Measurements from ENCODE around the gene ACVR2B. TPM values are rescaled to one million over a fixed set of nuclear protein-coding genes. Genes with fewer than 3 reads are reported as not detected.

Gene ACVR2B
- total and polyA plus RNA-seq, 2 of the 13 experiments (the other 11 are each of a cell fraction or from before 2014, with no cell fraction given) = 10.0 to 12.7 TPM

- TF ChIP-seq HIC2 (CRISPR knock-in tag; IDR thresholded peaks at IDR 0.05; ENCODE audit: low read depth) = no peak
- TF ChIP-seq, protein P1, sequence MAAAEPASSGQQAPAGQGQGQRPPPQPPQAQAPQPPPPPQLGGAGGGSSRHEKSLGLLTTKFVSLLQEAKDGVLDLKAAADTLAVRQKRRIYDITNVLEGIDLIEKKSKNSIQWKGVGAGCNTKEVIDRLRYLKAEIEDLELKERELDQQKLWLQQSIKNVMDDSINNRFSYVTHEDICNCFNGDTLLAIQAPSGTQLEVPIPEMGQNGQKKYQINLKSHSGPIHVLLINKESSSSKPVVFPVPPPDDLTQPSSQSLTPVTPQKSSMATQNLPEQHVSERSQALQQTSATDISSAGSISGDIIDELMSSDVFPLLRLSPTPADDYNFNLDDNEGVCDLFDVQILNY (CRISPR knock-in tag; conservative IDR thresholded peaks at IDR 0.05) = no peak
These were observed 85.2 kb downstream of the ACVR2B start (continued) for GRCh38 chr3:38538773-38539353.

DNA sequence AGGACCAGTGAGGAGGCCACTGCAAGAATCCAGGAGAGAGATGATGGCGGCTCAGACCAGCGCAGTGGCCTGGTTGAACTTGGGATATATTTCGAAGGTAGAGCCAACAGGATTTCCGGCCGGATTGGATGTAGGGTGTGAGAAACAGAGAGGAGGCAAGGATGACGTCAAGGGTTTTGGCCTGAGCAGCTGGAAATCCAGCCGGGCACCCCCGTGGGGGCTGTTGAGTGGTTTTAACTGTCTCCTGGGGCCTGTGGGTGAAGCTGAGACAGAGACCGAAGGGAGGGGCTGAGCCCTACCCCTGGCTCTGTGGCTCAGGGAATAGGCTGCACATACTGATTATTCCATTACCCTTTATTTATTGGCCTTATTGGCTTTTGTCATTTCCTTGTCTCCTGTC is 88.1 kb downstream of the ACVR2B start:
- TF ChIP-seq ZNF12 (CRISPR knock-in tag; IDR thresholded peaks at IDR 0.05) = no peak
- 0 out of 2 replicates have a peak, but pooled peaks have one; percentile 36 for TF ChIP-seq CREB1 (IDR thresholded peaks at IDR 0.05)
- no peak for TF ChIP-seq CREB1 (CRISPR knock-in tag; IDR thresholded peaks at IDR 0.05)
- TF ChIP-seq ATF7 (IDR thresholded peaks at IDR 0.05) = 0 out of 2 replicates have a peak, but pooled peaks have one; percentile 11
- no peak for TF ChIP-seq ATF7 (CRISPR knock-in tag; IDR thresholded peaks at IDR 0.05)
- BruUV-seq (replicated peaks) = no TSS peak
- H3K4me1 ChIP-seq (ENCODE audit: insufficient read depth, low read length) = no peaks in the 10 kb centered on the region
- FAIRE-seq = no peak
- peaks cover 0 to 19% of the 10 kb centered on the region in 2 experiments; a peak in 2 of 5 replicates for H3K27me3 ChIP-seq (ENCODE audit: control insufficient read depth in 1 of 2, insufficient read depth in 2 of 2, low read length in 2 of 2)
- no peaks in the 10 kb centered on the region for H4K20me1 ChIP-seq (ENCODE audit: insufficient read depth, low read length)
- H3K79me2 ChIP-seq (ENCODE audit: insufficient read depth, low read length) = no peaks in the 10 kb centered on the region
- WGBS (ENCODE audit: low lambda C conversion rate) = 59% methylated on average over 9 of the region's 9 CpGs
- no peak overlapping the region for H3K9ac ChIP-seq (ENCODE audit: insufficient read depth, low read depth, low read length)
- no peak overlapping the region for H2AFZ ChIP-seq (ENCODE audit: low read length)
- in situ Hi-C loops (cut with HindIII; ENCODE audit: extremely low pct_ligation_motif_present, low pct_unique_long_range_greater_than_20kb) = no loop called here
- ChIA-PET CTCF (ENCODE audit: low intra/inter-chr PET ratio, low total read pairs) (no interaction called here), POLR2A (no interaction called here)
- no peaks in the 10 kb centered on the region for H3K36me3 ChIP-seq (replicated peaks in 1 of 2; ENCODE audit: control insufficient read depth in 1 of 2, insufficient read depth in 2 of 2, low read length in 2 of 2)
- intact Hi-C loops (cut with micrococcal nuclease; ENCODE audit: unreplicated experiment) = no loop called here
- H3K27ac ChIP-seq (ENCODE audit: extremely low read length, insufficient read depth, low read length) = no peak overlapping the region
- no peak for DNase-seq (ENCODE audit: low spot score)
- no peaks in the 10 kb centered on the region for H3K9me3 ChIP-seq (ENCODE audit: low read length)
- ATAC-seq = no peak
- H3K4me3 ChIP-seq (replicated peaks in 1 of 3; ENCODE audit: insufficient read depth in 1 of 3, low read depth in 2 of 3, low read length in 3 of 3) = no peak overlapping the region
- no peak overlapping the region for H3K4me2 ChIP-seq (ENCODE audit: low read depth, low read length)

Small RNA genes within 50 kb of the gene (small RNA-seq; reads per million reads assigned to genes)
- gene RF00019 (ENCODE audit: insufficient read depth in 2 of 3, insufficient read length in 3 of 3, low read depth in 2 of 3, low replicate concordance in 1 of 3) = 0 reads per million in 3 experiments

Other genes with a start within 250 kb of the ACVR2B start
- not detected in 2 replicates for gene SLC22A13, start 188.1 kb upstream of the ACVR2B start, total RNA-seq (2016; rRNA removed; fragmentation: Illumina TruSeq; extraction: Trizol)
- 0.10 and 0.20 TPM in 2 replicates for gene SLC22A13, start 188.1 kb upstream of the ACVR2B start, polyA plus RNA-seq (2011; rRNA removed)
- gene SLC22A14, start 171.6 kb upstream of the ACVR2B start, total RNA-seq (2016; rRNA removed; fragmentation: Illumina TruSeq; extraction: Trizol) = not detected in 2 replicates
- gene SLC22A14, start 171.6 kb upstream of the ACVR2B start, polyA plus RNA-seq (2011; rRNA removed) = 0.03 TPM in 1 of 2 replicates, not detected in the other
- gene XYLB, start 107.1 kb upstream of the ACVR2B start, total RNA-seq (2016; rRNA removed; fragmentation: Illumina TruSeq; extraction: Trizol) = 25.9 and 28.9 TPM in 2 replicates
- gene XYLB, start 107.1 kb upstream of the ACVR2B start, polyA plus RNA-seq (2011; rRNA removed) = 27.0 and 30.0 TPM in 2 replicates
- gene EXOG, start 42.5 kb downstream of the ACVR2B start, total RNA-seq (2016; rRNA removed; fragmentation: Illumina TruSeq; extraction: Trizol) = 7.2 and 9.5 TPM in 2 replicates
- gene EXOG, start 42.5 kb downstream of the ACVR2B start, polyA plus RNA-seq (2011; rRNA removed) = 5.5 TPM in 2 replicates
- gene SCN5A, start 195.8 kb downstream of the ACVR2B start, total RNA-seq (2016; rRNA removed; fragmentation: Illumina TruSeq; extraction: Trizol) = not detected in 2 replicates
- 0.07 and 0.22 TPM in 2 replicates for gene SCN5A, start 195.8 kb downstream of the ACVR2B start, polyA plus RNA-seq (2011; rRNA removed)

Measured in HepG2 (cell line).